Omental fat pad (tissue), 4 donors: ENCODE results near the gene MYBBP1A. TPM values are rescaled to one million over a fixed set of nuclear protein-coding genes. Genes with fewer than 3 reads are reported as not detected.

Experiments
- ATAC-seq: fragments of 150-250 bp; one replicate; pipeline ENCODE4 v1.9.1; 2016; ENCODE audit warnings: mild to moderate bottlenecking, moderate library complexity; ENCODE audit not compliant: low FRiP score
- DNase-seq: peaks from one replicate; pipeline ENCODE4 v3.0.0-alpha.2; 2019; ENCODE audit warnings: low spot score
- CTCF ChIP-seq, 3 donors: fragments of 450-650 bp; IDR thresholded peaks; one replicate each; pipeline ENCODE4 v1.5.1; 2016 to 2017; ENCODE audit warnings: antibody characterized with exemption in 3 of 3, mild to moderate bottlenecking in 3 of 3, moderate library complexity in 2 of 3
- total RNA-seq, 4 donors: library from RNA; depleted of rRNA; stranded (reverse); fragments of >200 nt; gene quantifications; one replicate each; pipeline ENCODE4 v1.1.0, GENCODE V29; 2016

The MYBBP1A gene
- total RNA-seq, 4 donors from 2014 or later, result 33.1 to 142 (median 39.1) TPM

- ATAC-seq, result no peak
- DNase-seq, result no peak
- TF ChIP-seq CTCF (IDR thresholded peaks at IDR 0.05), result no peak
These were observed 6.3 kb downstream of the MYBBP1A start for GRCh38 chr17:4548721-4549531.

GRCh38 chr17:4548061-4548461 is 7.1 kb downstream of the MYBBP1A start:
- no peak for DNase-seq
- no peak for ATAC-seq
- no peak for TF ChIP-seq CTCF (IDR thresholded peaks at IDR 0.05)

- ATAC-seq, result no peak
- no peak for DNase-seq
- no peak for TF ChIP-seq CTCF (IDR thresholded peaks at IDR 0.05)
These were observed 7.9 kb downstream of the MYBBP1A start for GRCh38 chr17:4547118-4547906.

GRCh38 chr17:4545217-4545951 is 9.8 kb downstream of the MYBBP1A start:
- ATAC-seq (no peak), DNase-seq (no peak)
- TF ChIP-seq CTCF (IDR thresholded peaks at IDR 0.05), result no peak

- DNase-seq (no peak), ATAC-seq (no peak)
- no peak for TF ChIP-seq CTCF (IDR thresholded peaks at IDR 0.05)
These were observed 10.3 kb downstream of the MYBBP1A start for GRCh38 chr17:4544951-4545216.

- DNase-seq (no peak), ATAC-seq (no peak)
- no peak for TF ChIP-seq CTCF (IDR thresholded peaks at IDR 0.05)
These were observed 10.8 kb downstream of the MYBBP1A start for GRCh38 chr17:4544135-4544950.
